HepG2 (cell line): ENCODE data around the gene CXCR4. TPM values are rescaled to one million over a fixed set of nuclear protein-coding genes. Genes with fewer than 3 reads are reported as not detected.

ENCODE experiments used
- ATAC-seq: fragments of 200-7000 bp; cut with Tn5 transposase; 3 replicates; pipeline ENCODE4 v1.9.1; 2020; ENCODE audit warnings: mild to moderate bottlenecking, moderate library complexity
- BruUV-seq: library from RNA; stranded (reverse); fragments of 400-500 nt; replicated peaks from 2 replicates; lab custom pipeline; 2021; lab: Mats Ljungman, UMichigan
- CTCF ChIA-PET: fragments of 300-600 bp; formaldehyde crosslinking; extraction: SDS; loops from one replicate; lab custom pipeline; 2021; ENCODE audit warnings: low total read pairs, inconsistent platforms, low intra/inter-chr PET ratio; lab: Yijun Ruan, JAX
- POLR2A ChIA-PET: fragments of 350-600 bp; sonication (Branson Sonifier 250); formaldehyde crosslinking; loops from one replicate; lab custom pipeline; 2020; ENCODE audit warnings: antibody characterized with exemption, inconsistent platforms; lab: Yijun Ruan, JAX
- DNase-seq: peaks from one replicate; pipeline ENCODE4 v3.0.0-alpha.2; 2015; ENCODE audit warnings: low spot score
- FAIRE-seq: peaks from 3 replicates; lab custom pipeline; 2011; peaks lifted over from hg19 to GRCh38; lab: Jason Lieb, UNC
- H2AFZ ChIP-seq: one replicate; pipeline ENCODE4 v1.6.1; 2011; ENCODE audit warnings: low read length, inconsistent platforms
- H3K27ac ChIP-seq: fragments of 300-600 bp; 3 replicates; pipeline ENCODE4 v1.8.0; 2011; ENCODE audit warnings: mixed run types, mild to moderate bottlenecking, mixed read lengths, low read length, inconsistent platforms; ENCODE audit not compliant: insufficient read depth; ENCODE audit errors: extremely low read length
- H3K27me3 ChIP-seq, 2 experiments: fragments of 200-600 bp in 1 of 2; 2 replicates in 1 of 2; 3 replicates in 1 of 2; pipeline versions ENCODE4 v1.6.0 to v1.8.0; 2011; ENCODE audit warnings: low read length in 2 of 2, mild to moderate bottlenecking in 2 of 2, moderate library complexity in 2 of 2, inconsistent platforms in 1 of 2; ENCODE audit not compliant: insufficient read depth in 2 of 2, control insufficient read depth in 1 of 2
- H3K36me3 ChIP-seq, 2 experiments: fragments of 200-600 bp in 1 of 2; replicated peaks in 1 of 2; 2 replicates in 1 of 2; 3 replicates in 1 of 2; pipeline versions ENCODE4 v1.5.1 to v1.8.0; 2011; ENCODE audit warnings: low read length in 2 of 2, inconsistent platforms in 1 of 2; ENCODE audit not compliant: insufficient read depth in 2 of 2, control insufficient read depth in 1 of 2
- H3K4me1 ChIP-seq: 2 replicates; pipeline ENCODE4 v1.5.1; 2012; ENCODE audit warnings: low read length, inconsistent platforms; ENCODE audit not compliant: insufficient read depth
- H3K4me2 ChIP-seq: 2 replicates; pipeline ENCODE4 v1.6.0; 2011; ENCODE audit warnings: low read depth, low read length, inconsistent platforms
- H3K4me3 ChIP-seq, 3 experiments: fragments of 200-600 bp in 1 of 3; sonication (generic), shearing (Covaris generic) in 1 of 3; replicated peaks in 1 of 3; 2 replicates each; pipeline ENCODE4 v1.5.1; 2011 to 2016; ENCODE audit warnings: low read length in 3 of 3, inconsistent platforms in 2 of 3, low read depth in 2 of 3, mild to moderate bottlenecking in 2 of 3, control low read depth in 1 of 3, mixed read lengths in 1 of 3; ENCODE audit not compliant: insufficient read depth in 1 of 3
- H3K79me2 ChIP-seq: one replicate; pipeline ENCODE4 v1.6.1; 2011; ENCODE audit warnings: low read length, inconsistent platforms; ENCODE audit not compliant: insufficient read depth
- H3K9ac ChIP-seq: 2 replicates; pipeline ENCODE4 v1.6.0; 2011; ENCODE audit warnings: mild to moderate bottlenecking, low read depth, low read length, inconsistent platforms; ENCODE audit not compliant: insufficient read depth
- H3K9me3 ChIP-seq: 2 replicates; pipeline ENCODE4 v1.5.1; 2012; ENCODE audit warnings: mild to moderate bottlenecking, low read length
- H4K20me1 ChIP-seq: 2 replicates; pipeline ENCODE4 v1.6.0; 2011; ENCODE audit warnings: inconsistent platforms, mild to moderate bottlenecking, low read length, moderate library complexity; ENCODE audit not compliant: insufficient read depth
- CTCF ChIP-seq: sonication (generic); formaldehyde crosslinking; IDR thresholded peaks from 2 replicates; pipeline ENCODE4 v1.5.0; 2020; ENCODE audit warnings: mild to moderate bottlenecking, missing genetic modification reagents, moderate library complexity
- FOXK2 ChIP-seq: fragments of 450-650 bp; IDR thresholded peaks from 2 replicates; pipeline ENCODE4 v1.6.1; 2016
- FOXM1 ChIP-seq: sonication (generic); formaldehyde crosslinking; IDR thresholded peaks from 2 replicates; pipeline ENCODE4 v1.5.0; 2020; ENCODE audit warnings: missing genetic modification reagents
- HOXD1 ChIP-seq: sonication (generic); formaldehyde crosslinking; IDR thresholded peaks from 2 replicates; pipeline ENCODE4 v1.5.0; 2020; ENCODE audit warnings: missing genetic modification reagents
- SRSF9 ChIP-seq: fragments of 200-400 bp; formaldehyde crosslinking; IDR thresholded peaks from 2 replicates; pipeline ENCODE4 v1.6.1; 2018; ENCODE audit warnings: borderline replicate concordance, mild to moderate bottlenecking, low read depth, low read length; ENCODE audit not compliant: insufficient read depth, poor library complexity, severe bottlenecking
- TEAD2 ChIP-seq: sonication (generic); formaldehyde crosslinking; IDR thresholded peaks from 2 replicates; pipeline ENCODE4 v1.9.0; 2021; ENCODE audit warnings: missing genetic modification reagents
- UBTF ChIP-seq: sonication (generic); formaldehyde crosslinking; IDR thresholded peaks from 2 replicates; pipeline ENCODE4 v1.4.0; 2020; ENCODE audit warnings: mild to moderate bottlenecking, missing genetic modification reagents
- ZFP82 ChIP-seq: sonication (generic); formaldehyde crosslinking; IDR thresholded peaks from 2 replicates; pipeline ENCODE4 v1.5.1; 2020; ENCODE audit warnings: mild to moderate bottlenecking, missing genetic modification reagents, borderline replicate concordance
- ZNF142 ChIP-seq: sonication (generic); formaldehyde crosslinking; IDR thresholded peaks from 2 replicates; pipeline ENCODE4 v1.4.0; 2020; ENCODE audit warnings: missing genetic modification reagents
- ZNF224 ChIP-seq: sonication (generic); formaldehyde crosslinking; IDR thresholded peaks from 2 replicates; pipeline ENCODE4 v1.5.0; 2020; ENCODE audit warnings: mild to moderate bottlenecking, missing genetic modification reagents
- ZNF574 ChIP-seq: sonication (generic); formaldehyde crosslinking; IDR thresholded peaks from 2 replicates; pipeline ENCODE4 v1.4.0; 2020; ENCODE audit warnings: missing genetic modification reagents
- ZNF720 ChIP-seq: sonication (generic); formaldehyde crosslinking; IDR thresholded peaks from 2 replicates; pipeline ENCODE4 v1.4.0; 2020; ENCODE audit warnings: missing genetic modification reagents
- WGBS: methylation state at CpG from one replicate; pipeline ENCODE4 v1.1.6; 2017; ENCODE audit warnings: low lambda C conversion rate; 5-methylcytosine and 5-hydroxymethylcytosine counted together
- in situ Hi-C: cut with HindIII; loops from 2 replicates; pipeline ENCODE4 v1.10.0; 2017; ENCODE audit warnings: low pct_unique_long_range_greater_than_20kb; ENCODE audit not compliant: extremely low pct_ligation_motif_present
- intact Hi-C: fragments of 100-400 bp; cut with micrococcal nuclease; formaldehyde crosslinking; loops from one replicate; pipeline ENCODE4 v1.10.0; 2022; ENCODE audit not compliant: unreplicated experiment
- polyA plus RNA-seq, 8 experiments: library from polyadenylated mRNA; depleted of rRNA in 3 of 8; stranded (reverse) in 7 of 8; unstranded in 1 of 8; fragments of >200 nt; fragmentation: Illumina TruSeq in 4 of 8; extraction: Trizol in 4 of 8; gene quantifications; 2 replicates each; pipeline versions ENCODE4 v1.2.1 to v1.2.3, GENCODE V29; 2011 to 2016; ENCODE audit warnings: low read depth in 4 of 8, missing spikeins in 1 of 8, mixed read lengths in 1 of 8; ENCODE audit not compliant: insufficient read depth in 1 of 8
- total RNA-seq, 5 experiments: library from RNA; depleted of rRNA; stranded (reverse); fragments of >200 nt; fragmentation: Illumina TruSeq; extraction: Trizol; gene quantifications; 2 replicates each; pipeline ENCODE4 v1.2.3, GENCODE V29; 2016; ENCODE audit warnings: low read depth in 1 of 5

Gene CXCR4
- total and polyA plus RNA-seq, 2 of the 13 experiments (the other 11 are each of a cell fraction or from before 2014, with no cell fraction given), result 0.34 to 0.55 TPM

GRCh38 chr2:136164280-136164776, 46.4 kb upstream of the CXCR4 start:
- H3K36me3 ChIP-seq, result no peaks in the 10 kb centered on the region
- in situ Hi-C loops (no loop called here), intact Hi-C loops (no loop called here)
- H3K4me2 ChIP-seq, result no peak overlapping the region
- no TSS peak for BruUV-seq
- WGBS, result 55% methylated on average over 5 of the region's 5 CpGs
- H3K27me3 ChIP-seq, result peaks cover 0 to 18% of the 10 kb centered on the region in 2 experiments; a peak in 1 of 5 replicates
- H3K79me2 ChIP-seq, result no peaks in the 10 kb centered on the region
- H3K9me3 ChIP-seq, result no peaks in the 10 kb centered on the region
- H4K20me1 ChIP-seq, result no peaks in the 10 kb centered on the region
- H3K4me3 ChIP-seq, result no peak overlapping the region
- H2AFZ ChIP-seq, result no peak overlapping the region
- FAIRE-seq (no peak), DNase-seq (no peak), ATAC-seq (no peak)
- no peak overlapping the region for H3K27ac ChIP-seq
- CTCF ChIA-PET, result no interaction called here
- no peak overlapping the region for H3K9ac ChIP-seq
- POLR2A ChIA-PET, result no interaction called here
- H3K4me1 ChIP-seq, result no peaks in the 10 kb centered on the region
- TF ChIP-seq ZFP82 (no peak), HOXD1 (no peak), ZNF720 (CRISPR knock-in tag) (no peak), UBTF (CRISPR knock-in tag) (no peak), SRSF9 (no peak), FOXK2 (no peak), ZNF142 (CRISPR knock-in tag) (no peak), TEAD2 (CRISPR knock-in tag) (no peak), ZNF224 (CRISPR knock-in tag) (no peak), CTCF (no peak), ZNF574 (CRISPR knock-in tag) (no peak), FOXM1 (CRISPR knock-in tag) (no peak)
